Fibroblast of villous mesenchyme (primary cell): Measurements from ENCODE around the gene PPP4R1. TPM values are rescaled to one million over a fixed set of nuclear protein-coding genes. Genes with fewer than 3 reads are reported as not detected.

Experiments used
- DNase-seq: peaks from one replicate; pipeline ENCODE4 v3.0.0-alpha.2; 2010; ENCODE audit warnings: low read depth
- H3K4me3 ChIP-seq: 2 replicates; pipeline ENCODE4 v1.5.1; 2011; ENCODE audit warnings: low read depth, mild to moderate bottlenecking, low read length
- total RNA-seq: library from RNA; depleted of rRNA; stranded (reverse); fragments of >200 nt; gene quantifications from 2 replicates; pipeline ENCODE4 v1.2.3, GENCODE V29; 2012
- TF ChIP-seq, protein P1 (sequence below): IDR thresholded peaks from 2 replicates; pipeline ENCODE4 v1.5.1; 2012; ENCODE audit warnings: low read depth, mild to moderate bottlenecking, low read length; ENCODE audit not compliant: insufficient read depth

Gene PPP4R1
- total RNA-seq, 1 donor: 136 TPM

DNA sequence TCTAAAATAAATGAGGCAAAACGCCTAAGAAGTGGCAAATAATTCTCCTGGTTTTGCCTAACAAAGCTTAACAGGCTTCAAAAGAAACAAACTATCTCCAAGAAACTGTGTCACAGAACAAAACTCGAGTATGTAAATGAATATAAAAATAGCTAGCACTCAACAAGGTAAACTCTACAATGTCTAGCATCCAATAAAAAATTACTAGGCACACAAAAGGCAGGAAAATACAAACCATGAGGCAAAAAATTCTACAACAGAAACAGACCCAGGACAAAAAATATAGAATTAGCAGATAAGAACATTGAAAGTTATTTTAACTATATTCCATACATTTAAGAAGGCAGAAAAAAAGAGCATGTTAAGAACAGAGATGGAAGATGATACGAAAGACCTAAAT is 16.8 kb downstream of the PPP4R1 start:
- TF ChIP-seq, protein P1, sequence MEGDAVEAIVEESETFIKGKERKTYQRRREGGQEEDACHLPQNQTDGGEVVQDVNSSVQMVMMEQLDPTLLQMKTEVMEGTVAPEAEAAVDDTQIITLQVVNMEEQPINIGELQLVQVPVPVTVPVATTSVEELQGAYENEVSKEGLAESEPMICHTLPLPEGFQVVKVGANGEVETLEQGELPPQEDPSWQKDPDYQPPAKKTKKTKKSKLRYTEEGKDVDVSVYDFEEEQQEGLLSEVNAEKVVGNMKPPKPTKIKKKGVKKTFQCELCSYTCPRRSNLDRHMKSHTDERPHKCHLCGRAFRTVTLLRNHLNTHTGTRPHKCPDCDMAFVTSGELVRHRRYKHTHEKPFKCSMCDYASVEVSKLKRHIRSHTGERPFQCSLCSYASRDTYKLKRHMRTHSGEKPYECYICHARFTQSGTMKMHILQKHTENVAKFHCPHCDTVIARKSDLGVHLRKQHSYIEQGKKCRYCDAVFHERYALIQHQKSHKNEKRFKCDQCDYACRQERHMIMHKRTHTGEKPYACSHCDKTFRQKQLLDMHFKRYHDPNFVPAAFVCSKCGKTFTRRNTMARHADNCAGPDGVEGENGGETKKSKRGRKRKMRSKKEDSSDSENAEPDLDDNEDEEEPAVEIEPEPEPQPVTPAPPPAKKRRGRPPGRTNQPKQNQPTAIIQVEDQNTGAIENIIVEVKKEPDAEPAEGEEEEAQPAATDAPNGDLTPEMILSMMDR: no peak
- no peak overlapping the region for H3K4me3 ChIP-seq
- DNase-seq: no peak

DNA sequence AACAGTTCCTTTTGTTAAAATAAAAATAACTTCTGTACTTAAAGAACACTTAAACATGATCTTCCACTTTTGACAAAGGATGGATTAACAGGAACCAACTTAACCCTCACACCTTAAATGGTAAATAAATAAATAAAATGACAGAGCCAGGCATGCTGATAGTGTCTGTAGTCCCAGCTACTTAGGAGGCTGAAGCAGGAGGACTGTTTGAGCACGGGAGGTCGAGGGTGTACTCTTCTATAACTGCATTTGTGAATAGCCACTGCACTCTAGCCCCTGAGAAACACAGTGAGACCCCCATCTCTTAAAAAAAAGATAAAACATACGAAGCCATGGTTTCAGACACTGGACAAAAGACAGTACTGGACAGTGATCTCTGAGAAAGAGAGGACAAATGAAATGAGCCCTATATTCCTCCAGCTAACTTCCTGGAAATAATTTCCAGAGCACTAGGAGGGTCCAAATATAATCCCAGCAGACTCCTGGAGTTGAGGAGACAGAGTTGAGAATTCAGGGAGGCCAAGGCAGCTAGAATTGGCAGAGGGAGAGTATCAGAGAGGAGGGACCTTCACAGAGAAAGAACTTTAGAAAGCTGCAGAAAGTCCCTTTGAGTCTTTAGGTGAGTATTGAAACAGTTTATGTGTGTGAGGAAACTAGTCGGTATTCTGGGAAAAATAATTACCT is 17.4 kb downstream of the PPP4R1 start:
- no peak overlapping the region for H3K4me3 ChIP-seq
- TF ChIP-seq, protein P1: no peak
- DNase-seq: no peak

DNA sequence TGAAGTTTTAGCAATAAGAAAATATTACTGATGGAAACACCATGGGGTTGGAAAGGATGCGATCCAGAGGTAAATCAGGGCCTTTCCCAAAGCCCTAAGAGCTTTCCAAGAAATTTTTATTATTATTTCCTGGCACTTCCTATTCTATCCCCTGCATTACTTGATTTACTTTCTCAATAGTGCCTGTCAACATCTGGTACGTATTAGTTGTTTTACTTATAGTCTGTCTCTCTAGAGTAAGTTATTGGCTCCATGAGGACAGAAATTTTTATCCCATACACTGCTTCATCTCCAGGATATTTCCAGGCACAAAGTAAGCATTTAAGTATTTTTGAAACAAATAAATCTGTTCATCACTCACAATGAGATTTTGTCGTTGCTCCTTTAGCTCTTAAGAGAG is 18.1 kb downstream of the PPP4R1 start:
- DNase-seq: peak; percentile 46
- TF ChIP-seq, protein P1: no peak

DNA sequence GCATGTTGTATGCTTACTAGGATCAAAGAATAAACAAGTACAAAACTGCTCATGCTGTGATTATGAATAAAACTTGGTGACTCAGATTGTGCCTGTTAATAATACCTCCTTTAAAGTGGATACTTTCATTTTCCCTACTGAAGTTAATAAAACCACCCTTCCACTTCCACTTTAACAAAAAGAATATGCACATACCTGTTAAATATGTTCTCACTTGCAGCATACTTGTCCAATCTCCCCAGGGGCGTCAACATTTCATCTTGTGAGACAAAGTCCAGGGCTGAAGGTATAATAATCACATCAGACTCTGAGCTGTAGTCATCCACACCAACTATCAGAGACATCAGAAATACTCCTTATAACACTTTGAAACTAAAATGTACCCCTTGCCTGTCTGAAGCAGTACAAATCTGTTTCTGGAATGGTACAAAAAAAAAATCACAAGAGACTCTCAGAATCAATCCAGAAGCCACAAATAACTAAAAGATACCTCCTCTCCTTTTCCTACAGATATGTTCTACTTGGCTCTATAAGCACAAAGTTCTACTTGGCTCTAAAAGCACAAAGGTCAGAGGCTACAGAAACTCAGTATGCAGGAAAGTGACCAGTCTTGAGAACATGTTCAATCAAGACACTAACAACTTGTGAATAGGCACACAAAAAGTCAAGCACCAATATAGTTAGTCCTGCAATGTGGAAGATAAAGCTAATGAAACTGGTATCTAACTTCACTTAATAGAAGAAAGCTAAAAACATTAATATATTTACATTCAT is 19.3 kb downstream of the PPP4R1 start:
- TF ChIP-seq, protein P1: no peak
- peak; percentile 55 for DNase-seq
- H3K4me3 ChIP-seq: no peak overlapping the region

More for the DNA sequence above, 18.1 kb downstream of the PPP4R1 start:
- no peak overlapping the region for H3K4me3 ChIP-seq

DNA sequence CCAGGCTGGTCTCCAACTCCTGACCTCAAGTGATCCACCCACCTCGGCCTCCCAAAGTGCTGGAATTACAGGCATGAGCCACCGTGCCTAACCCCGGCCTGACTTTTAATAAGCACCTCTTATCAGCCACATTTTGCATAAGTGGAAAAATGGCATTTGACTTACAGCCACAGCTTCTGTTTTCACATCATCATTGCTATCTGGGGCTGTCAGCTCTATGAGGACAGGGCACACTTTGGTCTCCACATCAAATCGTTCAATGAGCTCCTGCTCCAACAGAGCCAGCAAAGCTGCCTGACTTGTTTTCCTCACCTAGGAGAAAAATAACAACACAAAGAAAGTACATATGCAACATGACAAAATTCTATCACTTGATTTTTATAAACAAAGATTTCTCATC is 26.4 kb downstream of the PPP4R1 start:
- TF ChIP-seq, protein P1: no peak
- no peak overlapping the region for H3K4me3 ChIP-seq
- DNase-seq: no peak

DNA sequence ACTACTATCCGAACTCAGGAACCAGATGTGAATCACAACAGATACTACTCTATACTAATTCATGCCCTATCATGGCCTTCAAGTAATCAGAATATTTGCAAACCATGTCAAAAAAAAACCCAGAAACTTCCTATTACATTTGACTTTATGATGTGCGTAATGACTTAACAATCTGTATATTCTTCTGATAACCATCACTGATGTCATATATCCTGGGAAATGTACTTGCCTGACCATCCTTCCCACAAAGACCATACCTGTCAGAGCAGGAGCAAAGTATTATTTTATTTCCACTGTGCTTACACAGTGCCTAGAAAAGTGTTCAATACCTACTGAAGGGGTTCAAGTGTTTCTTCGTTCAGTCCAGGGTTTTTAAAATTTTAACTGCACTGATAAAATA is 27.5 kb downstream of the PPP4R1 start:
- TF ChIP-seq, protein P1: no peak
- no peak for DNase-seq
- no peak overlapping the region for H3K4me3 ChIP-seq
